ENCODE measurements around the gene RHCE.

- TF ChIP-seq CTCF (IDR thresholded peaks at IDR 0.05) (no peak), POLR2AphosphoS5 (IDR thresholded peaks at IDR 0.05) (no peak)
Measured at GRCh38 chr1:25467616-25468015, 47.0 kb upstream of the RHCE start.
